Activated B cell treated with CpG ODN at 0.5 μM for 24 hours (primary cell): Measurements from ENCODE around the gene COL8A2. TPM values are rescaled to one million over a fixed set of nuclear protein-coding genes. Genes with fewer than 3 reads are reported as not detected.

ENCODE experiments used
- ATAC-seq: fragments of 200-7000 bp; cut with Tn5 transposase; one replicate; pipeline ENCODE4 v1.10.0; 2021; ENCODE audit warnings: low read depth, mild to moderate bottlenecking, moderate library complexity
- CTCF ChIA-PET: fragments of 350-600 bp; sonication (Branson Sonifier 250); formaldehyde crosslinking; loops from one replicate; lab custom pipeline; 2021; ENCODE audit warnings: antibody characterized with exemption; lab: Charles Lee
- POLR2A ChIA-PET: fragments of 350-600 bp; sonication (Branson Sonifier 250); formaldehyde crosslinking; loops from one replicate; lab custom pipeline; 2021; ENCODE audit warnings: antibody characterized with exemption; lab: Charles Lee
- DNase-seq: peaks from one replicate; pipeline ENCODE4 v3.0.0; 2022
- H3K27ac Mint-ChIP-seq: one replicate; pipeline ENCODE4 v1.8.0; 2020; ENCODE audit warnings: mixed read lengths
- H3K27me3 Mint-ChIP-seq: one replicate; pipeline ENCODE4 v1.8.0; 2021; ENCODE audit warnings: mixed read lengths
- H3K36me3 Mint-ChIP-seq: one replicate; pipeline ENCODE4 v1.8.0; 2021; ENCODE audit warnings: low read depth, mixed read lengths
- H3K4me1 Mint-ChIP-seq: one replicate; pipeline ENCODE4 v1.8.0; 2021; ENCODE audit warnings: mixed read lengths
- H3K4me3 Mint-ChIP-seq: one replicate; pipeline ENCODE4 v1.8.0; 2020; ENCODE audit warnings: mild to moderate bottlenecking, mixed read lengths
- H3K9me3 Mint-ChIP-seq: one replicate; pipeline ENCODE4 v1.8.0; 2020; ENCODE audit warnings: mixed read lengths
- intact Hi-C: fragments of 100-400 bp; cut with micrococcal nuclease; formaldehyde crosslinking; loops from one replicate; pipeline ENCODE4 v1.15.1; 2024
- total RNA-seq: library from RNA; stranded (reverse); gene quantifications from 2 replicates; pipeline ENCODE4 v1.2.3, GENCODE V29; 2022
- TF ChIP-seq, protein P1 (sequence below): fragments of 200-600 bp; IDR thresholded peaks from one replicate; pipeline ENCODE4 v1.8.0; 2022; ENCODE audit warnings: antibody characterized with exemption, mild to moderate bottlenecking

COL8A2 gene
- total RNA-seq, 1 donor from 2014 or later: 0.24 TPM

DNA sequence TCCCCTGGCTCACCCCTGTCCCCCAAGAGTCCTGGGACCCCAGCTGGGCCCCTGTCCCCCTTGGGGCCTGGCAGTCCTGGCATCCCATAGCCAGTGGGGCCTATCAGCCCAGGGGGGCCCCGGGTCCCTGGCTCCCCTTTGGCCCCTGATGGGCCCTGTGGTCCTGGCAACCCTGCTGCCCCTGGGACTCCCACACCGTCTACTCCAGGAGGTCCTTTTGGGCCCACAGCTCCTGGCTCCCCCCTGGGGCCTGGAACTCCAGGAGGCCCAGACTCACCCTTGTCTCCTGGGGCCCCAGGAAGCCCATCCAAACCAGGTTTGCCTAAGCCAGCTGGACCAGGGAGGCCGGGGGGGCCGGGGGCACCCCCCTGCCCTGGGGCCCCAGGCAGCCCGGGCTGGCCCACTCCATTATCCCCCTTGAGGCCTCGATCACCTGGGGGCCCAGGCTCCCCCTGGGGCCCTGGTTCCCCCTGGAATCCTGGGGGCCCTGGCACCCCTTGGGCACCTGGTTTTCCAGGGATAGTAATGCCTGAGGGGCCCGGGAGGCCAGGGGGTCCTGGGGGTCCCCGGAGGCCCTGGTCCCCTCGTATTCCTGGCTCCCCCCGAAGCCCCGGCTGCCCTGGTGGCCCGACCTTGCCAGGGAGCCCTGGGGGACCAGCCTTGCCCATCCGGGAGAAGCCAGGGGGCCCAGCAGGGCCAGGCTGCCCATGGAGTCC, 26.2 kb downstream of the COL8A2 start:
- Mint-ChIP-seq H3K27ac (no peak overlapping the region), H3K9me3 (no peaks in the 10 kb centered on the region), H3K4me1 (peaks cover 3% of the 10 kb centered on the region), H3K4me3 (no peak overlapping the region), H3K27me3 (no peaks in the 10 kb centered on the region), H3K36me3 (peaks cover 26% of the 10 kb centered on the region)
- no peak for ATAC-seq
- CTCF ChIA-PET: interaction anchor here (0.8 kb wide), 1 partner anchor 36 kb away, joined by 4 read pairs; no protein-coding TSS in a partner anchor
- no peak for DNase-seq
- POLR2A ChIA-PET: interaction anchor here (0.5 kb wide), 1 partner anchor 179 kb away, joined by 5 read pairs; no protein-coding TSS in a partner anchor
- TF ChIP-seq, protein P1, sequence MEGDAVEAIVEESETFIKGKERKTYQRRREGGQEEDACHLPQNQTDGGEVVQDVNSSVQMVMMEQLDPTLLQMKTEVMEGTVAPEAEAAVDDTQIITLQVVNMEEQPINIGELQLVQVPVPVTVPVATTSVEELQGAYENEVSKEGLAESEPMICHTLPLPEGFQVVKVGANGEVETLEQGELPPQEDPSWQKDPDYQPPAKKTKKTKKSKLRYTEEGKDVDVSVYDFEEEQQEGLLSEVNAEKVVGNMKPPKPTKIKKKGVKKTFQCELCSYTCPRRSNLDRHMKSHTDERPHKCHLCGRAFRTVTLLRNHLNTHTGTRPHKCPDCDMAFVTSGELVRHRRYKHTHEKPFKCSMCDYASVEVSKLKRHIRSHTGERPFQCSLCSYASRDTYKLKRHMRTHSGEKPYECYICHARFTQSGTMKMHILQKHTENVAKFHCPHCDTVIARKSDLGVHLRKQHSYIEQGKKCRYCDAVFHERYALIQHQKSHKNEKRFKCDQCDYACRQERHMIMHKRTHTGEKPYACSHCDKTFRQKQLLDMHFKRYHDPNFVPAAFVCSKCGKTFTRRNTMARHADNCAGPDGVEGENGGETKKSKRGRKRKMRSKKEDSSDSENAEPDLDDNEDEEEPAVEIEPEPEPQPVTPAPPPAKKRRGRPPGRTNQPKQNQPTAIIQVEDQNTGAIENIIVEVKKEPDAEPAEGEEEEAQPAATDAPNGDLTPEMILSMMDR: no peak
- intact Hi-C loops: loop anchor here (1.0 kb wide), 5 partner anchors 35 to 322 kb away; no protein-coding TSS in a partner anchor

DNA sequence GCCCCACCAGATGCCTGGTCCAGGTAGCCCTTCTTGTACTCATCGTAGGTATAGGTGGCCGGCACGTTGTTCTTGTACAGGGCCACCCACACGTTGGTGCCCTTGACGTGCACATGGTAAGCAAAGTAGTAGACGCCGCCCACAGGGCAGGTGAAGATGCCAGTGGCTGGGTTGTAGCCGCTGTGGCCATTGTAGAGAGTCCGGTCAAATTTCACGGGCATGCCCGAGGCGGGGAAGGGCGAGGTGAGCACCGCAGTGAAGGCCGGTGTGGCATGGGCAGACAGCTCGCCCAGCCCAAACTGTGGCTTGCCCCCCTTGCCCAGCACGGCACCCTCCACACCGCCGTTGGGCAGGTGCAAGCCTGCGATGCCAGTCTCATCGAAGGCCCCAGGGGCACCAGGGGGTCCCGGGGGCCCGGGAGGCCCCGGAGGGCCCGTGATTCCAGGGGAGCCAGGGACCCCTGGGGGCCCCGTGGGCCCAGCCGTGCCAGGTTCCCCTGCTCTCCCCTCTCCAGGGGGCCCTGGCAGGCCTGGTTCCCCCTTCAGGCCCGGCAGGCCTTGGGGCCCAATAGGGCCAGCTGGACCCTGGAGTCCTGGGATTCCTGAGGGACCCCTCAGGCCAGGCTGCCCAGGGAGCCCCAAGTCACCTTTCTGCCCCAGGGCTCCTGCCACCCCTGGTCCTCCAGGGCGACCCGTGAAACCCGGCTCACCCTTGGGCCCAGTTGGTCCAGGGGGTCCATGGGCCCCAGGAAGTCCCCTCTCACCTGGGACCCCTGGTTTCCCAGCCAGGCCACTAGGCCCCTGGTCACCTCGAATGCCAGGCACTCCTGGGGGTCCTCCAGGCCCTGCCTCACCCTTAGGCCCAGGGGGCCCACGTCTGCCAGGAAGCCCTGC, 27.1 kb downstream of the COL8A2 start:
- intact Hi-C loops: no loop called here
- DNase-seq: no peak
- CTCF ChIA-PET: interaction anchor here (0.8 to 1.3 kb wide), 3 partner anchors 37 to 188 kb away, joined by 3 to 5 read pairs (median 4); partner anchors contain the start of gene TRAPPC3
- H3K36me3 Mint-ChIP-seq: peaks cover 34% of the 10 kb centered on the region
- H3K9me3 Mint-ChIP-seq: no peaks in the 10 kb centered on the region
- H3K27ac Mint-ChIP-seq: no peak overlapping the region
- TF ChIP-seq, protein P1: no peak
- peaks cover 3% of the 10 kb centered on the region for H3K4me1 Mint-ChIP-seq
- POLR2A ChIA-PET: interaction anchor here (0.5 kb wide), 1 partner anchor 180 kb away, joined by 5 read pairs; no protein-coding TSS in a partner anchor
- H3K27me3 Mint-ChIP-seq: no peaks in the 10 kb centered on the region
- H3K4me3 Mint-ChIP-seq: no peak overlapping the region
- ATAC-seq: no peak

DNA sequence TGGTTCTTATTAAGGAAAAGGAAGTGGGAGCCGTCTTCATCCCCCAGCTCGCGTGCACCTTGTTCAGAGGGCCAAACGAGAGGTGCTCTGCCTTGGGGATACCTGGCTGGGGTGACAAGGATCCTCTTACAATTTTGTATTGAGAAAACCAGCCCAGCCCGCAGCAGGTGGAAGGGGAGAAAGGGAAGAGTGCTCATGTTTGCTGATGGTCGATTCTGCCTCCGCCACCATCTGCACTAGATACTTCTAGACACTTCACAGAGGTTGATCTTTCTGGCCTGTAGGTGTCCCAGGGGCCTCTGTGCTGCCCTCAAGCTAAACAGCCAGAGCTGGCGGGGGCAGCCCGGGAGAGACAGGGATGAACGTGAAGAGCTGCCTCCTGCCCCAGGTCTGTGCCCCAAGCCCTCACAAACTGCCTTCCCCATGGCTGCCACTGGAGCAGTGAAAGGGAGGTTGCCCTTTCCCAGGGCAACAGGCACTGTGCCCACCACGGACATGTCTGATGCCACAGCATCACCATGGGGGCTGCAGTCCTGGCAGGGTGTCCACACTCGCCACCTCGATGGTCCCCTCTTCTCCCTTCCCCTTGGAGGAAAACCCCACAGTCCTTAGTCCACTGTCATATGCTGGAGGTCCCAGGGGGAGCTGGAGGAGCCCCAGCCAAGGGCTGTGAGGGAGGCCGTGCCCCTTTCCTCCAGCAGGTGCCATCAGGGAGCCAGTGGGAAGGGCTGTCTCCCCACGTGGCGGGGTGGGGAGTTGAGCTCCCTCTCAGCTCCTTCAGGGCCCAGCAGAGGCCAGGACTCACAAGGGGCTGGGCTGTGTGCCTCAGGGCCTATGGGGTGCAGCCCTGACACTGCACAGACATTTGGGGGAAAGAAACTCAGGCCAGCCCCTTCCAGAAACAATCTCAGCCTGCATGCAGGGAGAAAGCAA, 28.3 kb downstream of the COL8A2 start:
- no peaks in the 10 kb centered on the region for H3K27me3 Mint-ChIP-seq
- peaks cover 45% of the 10 kb centered on the region for H3K36me3 Mint-ChIP-seq
- POLR2A ChIA-PET: no interaction called here
- TF ChIP-seq, protein P1: no peak
- no peak overlapping the region for H3K4me3 Mint-ChIP-seq
- no peak for DNase-seq
- H3K27ac Mint-ChIP-seq: no peak overlapping the region
- intact Hi-C loops: no loop called here
- ATAC-seq: no peak
- no peaks in the 10 kb centered on the region for H3K9me3 Mint-ChIP-seq
- CTCF ChIA-PET: interaction anchor here (1.2 to 2.5 kb wide), 4 partner anchors 38 to 189 kb away, joined by 3 to 7 read pairs (median 4); partner anchors contain the start of gene TRAPPC3
- H3K4me1 Mint-ChIP-seq: peaks cover 5% of the 10 kb centered on the region

DNA sequence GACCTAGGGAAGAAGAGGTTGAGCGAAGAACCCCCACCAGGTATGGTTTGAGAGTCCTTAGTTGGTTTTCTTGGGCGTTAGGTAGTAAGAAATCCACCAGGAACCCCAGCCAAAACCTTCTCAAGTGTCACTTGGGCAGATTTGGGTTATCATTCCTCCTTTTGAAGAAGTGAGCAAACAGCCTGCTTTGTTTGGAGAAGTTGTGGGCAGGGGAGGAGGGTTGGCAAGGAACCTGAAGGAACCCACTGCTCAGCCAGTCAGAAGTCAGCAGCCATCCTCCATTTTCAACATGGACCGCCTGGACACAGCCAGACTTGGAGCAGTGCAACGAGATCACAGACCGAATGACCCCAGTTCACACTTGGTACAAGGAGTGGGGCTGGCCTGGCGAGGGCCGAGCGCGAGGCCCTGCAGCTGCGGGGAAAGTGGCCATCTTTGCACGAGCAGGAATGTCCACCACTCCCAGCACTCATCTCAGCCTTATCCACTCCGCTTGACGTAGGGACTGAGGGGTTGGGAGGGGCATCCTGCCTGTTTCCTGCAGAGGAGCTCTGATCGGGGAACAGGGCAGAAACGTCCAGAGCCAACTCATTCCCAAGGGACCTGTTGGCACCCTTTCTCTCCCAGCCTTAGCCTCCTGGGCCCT, 29.1 kb downstream of the COL8A2 start:
- Mint-ChIP-seq H3K9me3 (no peaks in the 10 kb centered on the region), H3K4me3 (no peak overlapping the region), H3K27ac (no peak overlapping the region), H3K4me1 (peaks cover 5% of the 10 kb centered on the region), H3K36me3 (peaks cover 49% of the 10 kb centered on the region), H3K27me3 (no peaks in the 10 kb centered on the region)
- ATAC-seq: no peak
- no peak for DNase-seq
- intact Hi-C loops: no loop called here
- TF ChIP-seq, protein P1: no peak
- POLR2A ChIA-PET: no interaction called here
- CTCF ChIA-PET: interaction anchor here (1.2 to 2.5 kb wide), 3 partner anchors 39 to 188 kb away, joined by 3 to 8 read pairs (median 7); no protein-coding TSS in a partner anchor
